ENCODE data around the gene PLCL1.

PLCL1 gene

GRCh38 chr2:197929008-197929885 is 124.9 kb downstream of the PLCL1 start:
- DNase-seq, result no peak

- DNase-seq, result no peak
Observed at GRCh38 chr2:197929886-197930227, 125.5 kb downstream of the PLCL1 start.

- no peak for DNase-seq
Observed at GRCh38 chr2:197930570-197931278, 126.3 kb downstream of the PLCL1 start.

- peak; percentile 7 for DNase-seq
Observed at GRCh38 chr2:197931661-197932312, 127.4 kb downstream of the PLCL1 start.

GRCh38 chr2:197932374-197932773 is 128.0 kb downstream of the PLCL1 start:
- DNase-seq, result no peak

GRCh38 chr2:197934261-197934933 is 130.0 kb downstream of the PLCL1 start:
- DNase-seq, result no peak

- DNase-seq, result peak; percentile 33
Observed at GRCh38 chr2:197934934-197935289, 130.5 kb downstream of the PLCL1 start.

- DNase-seq, result no peak
Observed at GRCh38 chr2:197937814-197938213, 133.4 kb downstream of the PLCL1 start.

- DNase-seq, result no peak
Observed at GRCh38 chr2:197938555-197938954, 134.2 kb downstream of the PLCL1 start.

GRCh38 chr2:197939787-197940186 is 135.4 kb downstream of the PLCL1 start:
- DNase-seq, result no peak

GRCh38 chr2:197940382-197940781 is 136.0 kb downstream of the PLCL1 start:
- DNase-seq, result no peak

GRCh38 chr2:197941715-197942114 is 137.3 kb downstream of the PLCL1 start:
- DNase-seq, result no peak

GRCh38 chr2:197943731-197944130 is 139.3 kb downstream of the PLCL1 start:
- no peak for DNase-seq

GRCh38 chr2:197944416-197945096 is 140.2 kb downstream of the PLCL1 start:
- no peak for DNase-seq

GRCh38 chr2:197946562-197946961 is 142.2 kb downstream of the PLCL1 start:
- DNase-seq, result no peak

GRCh38 chr2:197947219-197947757 is 142.9 kb downstream of the PLCL1 start:
- DNase-seq, result no peak

- DNase-seq, result no peak
Observed at GRCh38 chr2:197949224-197949623, 144.8 kb downstream of the PLCL1 start.

- no peak for DNase-seq
Observed at GRCh38 chr2:197950006-197950405, 145.6 kb downstream of the PLCL1 start.

- no peak for DNase-seq
Observed at GRCh38 chr2:197950724-197951123, 146.3 kb downstream of the PLCL1 start.

GRCh38 chr2:197952540-197953202 is 148.3 kb downstream of the PLCL1 start:
- DNase-seq, result peak; percentile 36

GRCh38 chr2:197954328-197954727 is 149.9 kb downstream of the PLCL1 start:
- DNase-seq, result no peak

Measured in activated CD4-positive, alpha-beta T cell treated with anti-CD3 and anti-CD28 coated beads, Interleukin-10, Interleukin-2, amounts not matched to agents 100 ng/mL and 50 ng/mL, durations not matched to agents 16 hours and 8 hours (primary cell).